ENCODE data around the gene GHDC.
A peak's percentile ranks its signal among the peaks of the same experiment; 100 is the strongest.

Gene GHDC

GRCh38 chr17:42203354-42203753 is 9.1 kb upstream of the GHDC start:
- no peak for TF ChIP-seq CEBPB (IDR thresholded peaks at IDR 0.05)
- TF ChIP-seq TEAD4 (IDR thresholded peaks at IDR 0.05), result peak; percentile 52; the same call in 1 of the 2 replicates

GRCh38 chr17:42202696-42203095 is 8.4 kb upstream of the GHDC start:
- TF ChIP-seq CEBPB (IDR thresholded peaks at IDR 0.05), result no peak
- TF ChIP-seq EP300 (IDR thresholded peaks at IDR 0.05; ENCODE audit: borderline replicate concordance), result no peak

- no peak for TF ChIP-seq CEBPB (IDR thresholded peaks at IDR 0.05)
- TF ChIP-seq CREB1 (IDR thresholded peaks at IDR 0.05; ENCODE audit: low read depth), result no peak
- no peak for TF ChIP-seq MAX (IDR thresholded peaks at IDR 0.05)
- no peak for TF ChIP-seq YY1 (IDR thresholded peaks at IDR 0.05; ENCODE audit: low read depth)
- TF ChIP-seq ZBTB7A (IDR thresholded peaks at IDR 0.05; ENCODE audit: low read depth), result no peak
- TF ChIP-seq TAF1 (IDR thresholded peaks at IDR 0.05; ENCODE audit: low read depth), result no peak
- no peak for TF ChIP-seq RAD21 (IDR thresholded peaks at IDR 0.05; ENCODE audit: low read depth)
- no peak for TF ChIP-seq EP300 (IDR thresholded peaks at IDR 0.05; ENCODE audit: borderline replicate concordance)
- no peak for TF ChIP-seq FOXM1 (IDR thresholded peaks at IDR 0.05; ENCODE audit: borderline replicate concordance, low read depth)
- TF ChIP-seq USF1 (IDR thresholded peaks at IDR 0.05), result no peak
- no peak for TF ChIP-seq TEAD4 (IDR thresholded peaks at IDR 0.05)
- no peak for TF ChIP-seq REST (IDR thresholded peaks at IDR 0.05; ENCODE audit: low read depth)
- TF ChIP-seq TCF12 (IDR thresholded peaks at IDR 0.05; ENCODE audit: low read depth), result no peak
- no peak for TF ChIP-seq EGR1 (IDR thresholded peaks at IDR 0.05)
- no peak for TF ChIP-seq NFIC (IDR thresholded peaks at IDR 0.05)
Observed at GRCh38 chr17:42202159-42202558, 7.9 kb upstream of the GHDC start.

- TF ChIP-seq TCF12 (IDR thresholded peaks at IDR 0.05; ENCODE audit: low read depth) (no peak), TAF1 (IDR thresholded peaks at IDR 0.05; ENCODE audit: low read depth) (no peak), REST (IDR thresholded peaks at IDR 0.05; ENCODE audit: low read depth) (no peak), YY1 (IDR thresholded peaks at IDR 0.05; ENCODE audit: low read depth) (no peak), TEAD4 (IDR thresholded peaks at IDR 0.05) (no peak), RAD21 (IDR thresholded peaks at IDR 0.05; ENCODE audit: low read depth) (no peak), EP300 (IDR thresholded peaks at IDR 0.05; ENCODE audit: borderline replicate concordance) (no peak), USF1 (IDR thresholded peaks at IDR 0.05) (no peak), EGR1 (IDR thresholded peaks at IDR 0.05) (no peak), CREB1 (IDR thresholded peaks at IDR 0.05; ENCODE audit: low read depth) (no peak), ZBTB7A (IDR thresholded peaks at IDR 0.05; ENCODE audit: low read depth) (no peak), NFIC (IDR thresholded peaks at IDR 0.05) (no peak), CEBPB (IDR thresholded peaks at IDR 0.05) (no peak), FOXM1 (IDR thresholded peaks at IDR 0.05; ENCODE audit: borderline replicate concordance, low read depth) (no peak), MAX (IDR thresholded peaks at IDR 0.05) (no peak)
Observed at GRCh38 chr17:42201458-42201772, 7.1 kb upstream of the GHDC start.

- TF ChIP-seq MAX (IDR thresholded peaks at IDR 0.05), result no peak
- TF ChIP-seq TCF12 (IDR thresholded peaks at IDR 0.05; ENCODE audit: low read depth), result no peak
- TF ChIP-seq CEBPB (IDR thresholded peaks at IDR 0.05), result no peak
- no peak for TF ChIP-seq ZBTB7A (IDR thresholded peaks at IDR 0.05; ENCODE audit: low read depth)
- no peak for TF ChIP-seq REST (IDR thresholded peaks at IDR 0.05; ENCODE audit: low read depth)
- no peak for TF ChIP-seq EGR1 (IDR thresholded peaks at IDR 0.05)
- TF ChIP-seq FOXM1 (IDR thresholded peaks at IDR 0.05; ENCODE audit: borderline replicate concordance, low read depth), result no peak
- no peak for TF ChIP-seq USF1 (IDR thresholded peaks at IDR 0.05)
Observed at GRCh38 chr17:42200706-42201457, 6.6 kb upstream of the GHDC start.

All from Ishikawa (cell line).